Activated T-cell treated with anti-CD3 and anti-CD28 coated beads for 48 hours (primary cell): ENCODE data around the gene SOX2.
"Not testable (repeated sequence)": the region's sequence is repeated elsewhere in the genome, so short reads cannot be mapped to it uniquely, and the experiment has no call there.

ENCODE experiments used
- DNase-seq: peaks from one replicate; pipeline ENCODE4 v3.0.0-alpha.2; 2020; ENCODE audit warnings: low read depth

SOX2 gene

DNA sequence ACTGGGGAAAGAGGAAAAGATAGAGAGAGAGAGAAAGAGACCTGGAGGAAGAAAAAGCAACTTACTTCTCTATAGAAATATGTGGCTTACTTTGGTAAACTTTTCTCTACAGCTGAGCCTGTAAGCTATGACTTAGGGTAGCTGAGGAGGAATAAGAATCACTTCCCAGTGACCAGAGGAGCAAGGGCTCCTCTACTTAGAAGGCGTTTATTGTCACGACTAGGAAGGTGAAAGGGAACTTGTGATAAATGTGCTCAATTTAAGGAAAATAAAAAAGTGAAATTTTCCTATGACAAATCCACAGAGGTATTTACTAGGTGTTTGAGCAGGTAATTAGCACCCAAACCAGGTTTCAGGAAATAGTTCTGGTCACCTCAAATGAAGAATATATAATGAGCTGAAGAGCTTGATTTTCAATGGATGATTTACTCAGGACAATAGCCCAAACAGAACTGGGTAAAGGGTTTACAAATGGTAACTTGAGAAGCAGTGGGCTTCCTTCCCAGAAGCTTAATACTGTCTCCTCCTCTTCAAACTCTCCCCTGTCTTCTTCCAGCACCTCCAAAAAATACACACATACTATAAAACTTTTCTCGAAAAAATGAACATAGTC, 46.1 kb downstream of the SOX2 start:
- DNase-seq = no peak

DNA sequence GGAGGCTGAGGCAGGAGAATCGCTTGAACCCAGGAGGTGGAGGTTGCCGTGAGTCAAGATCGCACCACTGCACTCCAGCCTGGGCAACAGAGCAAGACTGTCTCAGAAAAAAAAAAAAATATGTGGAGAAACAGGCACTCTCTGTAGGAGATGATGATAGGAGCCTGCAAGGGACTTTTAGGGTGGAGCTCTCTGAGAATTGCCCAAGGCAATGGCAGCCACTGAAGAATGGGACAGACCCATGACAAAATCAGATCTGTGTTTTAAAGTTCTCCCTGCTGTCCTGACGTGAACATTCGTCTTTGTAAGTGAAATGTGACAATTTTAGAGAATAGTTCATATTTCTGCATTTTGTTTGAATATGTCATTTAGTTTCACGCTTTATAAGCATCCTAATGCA, 50.2 kb downstream of the SOX2 start:
- no peak for DNase-seq

DNA sequence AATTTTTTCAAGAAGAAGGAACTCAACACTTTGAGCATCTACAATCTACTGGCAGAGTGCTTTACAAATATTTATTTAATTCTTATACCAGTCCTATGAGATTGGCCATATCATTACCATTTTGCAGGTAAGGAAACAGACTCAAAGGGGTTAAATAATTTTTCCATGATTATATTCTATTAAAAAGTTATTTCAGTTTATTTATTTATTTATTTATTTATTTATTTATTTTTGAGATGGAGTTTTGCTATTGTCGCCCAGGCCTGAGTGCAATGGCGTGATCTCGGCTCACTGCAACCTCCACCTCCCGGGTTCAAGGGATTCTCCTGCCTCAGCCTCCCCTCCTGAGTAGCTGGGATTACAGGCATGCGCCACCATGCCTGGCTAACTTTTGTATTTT, 52.3 kb downstream of the SOX2 start:
- not testable (repeated sequence) for DNase-seq
